ENCODE data around the gene ZNF213.

Gene ZNF213

GRCh38 chr16:3148256-3149192, 13.7 kb downstream of the ZNF213 start:
- Mint-ChIP-seq H3K4me1 (peaks cover 37% of the 10 kb centered on the region), H3K27ac (ENCODE audit: low read depth) (peak overlapping the region; percentile 100), H3K27me3 (no peaks in the 10 kb centered on the region), H3K9me3 (no peaks in the 10 kb centered on the region), H3K36me3 (ENCODE audit: insufficient read depth) (peaks cover 36% of the 10 kb centered on the region), H3K4me3 (peak overlapping the region; percentile 88)
- no peak for ATAC-seq (replicated peaks; ENCODE audit: extremely low read depth, poor library complexity, severe bottlenecking)
- DNase-seq (ENCODE audit: low spot score in 2 of 2), result no peak

DNA sequence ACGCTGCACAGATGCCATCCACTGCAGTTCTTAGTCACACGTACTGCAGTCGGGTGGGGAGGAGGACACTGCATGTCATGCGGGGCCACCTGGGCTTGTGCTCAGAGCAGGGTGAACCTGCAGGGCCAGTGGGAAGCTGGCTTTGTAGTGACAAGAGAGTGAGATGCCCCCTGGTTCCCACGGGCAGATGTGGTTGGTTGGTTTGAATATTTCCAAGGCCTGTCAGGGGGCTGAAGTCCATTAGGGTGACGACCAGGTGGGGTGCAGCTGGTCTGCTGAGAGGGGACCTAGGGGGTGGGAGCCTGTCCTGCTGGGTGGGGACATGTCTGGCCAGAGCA, 14.3 kb downstream of the ZNF213 start:
- Mint-ChIP-seq H3K4me1 (peaks cover 37% of the 10 kb centered on the region), H3K27me3 (no peaks in the 10 kb centered on the region), H3K9me3 (peaks cover 3% of the 10 kb centered on the region), H3K36me3 (ENCODE audit: insufficient read depth) (peaks cover 40% of the 10 kb centered on the region), H3K27ac (ENCODE audit: low read depth) (peak overlapping the region; percentile 100), H3K4me3 (peak overlapping the region; percentile 88)
- ATAC-seq (replicated peaks; ENCODE audit: extremely low read depth, poor library complexity, severe bottlenecking) (no peak), DNase-seq (ENCODE audit: low spot score in 2 of 2) (no peak)

- Mint-ChIP-seq H3K9me3 (peaks cover 6% of the 10 kb centered on the region), H3K36me3 (ENCODE audit: insufficient read depth) (peaks cover 43% of the 10 kb centered on the region), H3K4me3 (peak overlapping the region; percentile 88), H3K27ac (ENCODE audit: low read depth) (peak overlapping the region; percentile 100), H3K4me1 (peaks cover 36% of the 10 kb centered on the region), H3K27me3 (no peaks in the 10 kb centered on the region)
- ATAC-seq (replicated peaks; ENCODE audit: extremely low read depth, poor library complexity, severe bottlenecking), result peak; percentile 18
- DNase-seq (ENCODE audit: low spot score in 2 of 2), result peak in 1 of 2 donors; percentile 27
Measured at GRCh38 chr16:3149630-3150345, 15.0 kb downstream of the ZNF213 start.

- DNase-seq (ENCODE audit: low spot score in 2 of 2) (peak; percentile 97 to 100), ATAC-seq (replicated peaks; ENCODE audit: extremely low read depth, poor library complexity, severe bottlenecking) (peak; percentile 78)
- Mint-ChIP-seq H3K27me3 (no peaks in the 10 kb centered on the region), H3K4me1 (peaks cover 30% of the 10 kb centered on the region), H3K36me3 (ENCODE audit: insufficient read depth) (peaks cover 44% of the 10 kb centered on the region), H3K9me3 (peaks cover 6% of the 10 kb centered on the region), H3K4me3 (peak overlapping the region; percentile 88), H3K27ac (ENCODE audit: low read depth) (peak overlapping the region; percentile 100)
Measured at GRCh38 chr16:3150346-3151218, 15.8 kb downstream of the ZNF213 start.

DNA sequence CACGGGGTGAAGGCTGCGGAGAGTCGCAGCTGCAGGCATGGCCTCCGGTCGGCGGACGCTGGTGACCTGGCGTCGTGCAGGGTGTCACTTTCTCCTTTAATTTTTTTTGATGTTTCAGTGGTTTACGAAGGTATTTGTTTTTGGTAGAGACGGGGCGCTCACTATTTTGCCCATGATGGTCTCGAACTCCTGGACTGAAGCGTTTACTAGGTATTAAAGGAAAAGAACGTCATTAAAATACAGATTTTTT, 17.1 kb downstream of the ZNF213 start:
- DNase-seq (ENCODE audit: low spot score in 2 of 2) (peak in 1 of 2 donors; percentile 31), ATAC-seq (replicated peaks; ENCODE audit: extremely low read depth, poor library complexity, severe bottlenecking) (no peak)
- peaks cover 6% of the 10 kb centered on the region for H3K9me3 Mint-ChIP-seq
- peak overlapping the region; percentile 88 for H3K4me3 Mint-ChIP-seq
- H3K27ac Mint-ChIP-seq (ENCODE audit: low read depth), result peak overlapping the region; percentile 100
- peaks cover 50% of the 10 kb centered on the region for H3K36me3 Mint-ChIP-seq (ENCODE audit: insufficient read depth)
- H3K27me3 Mint-ChIP-seq, result no peaks in the 10 kb centered on the region
- H3K4me1 Mint-ChIP-seq, result peaks cover 30% of the 10 kb centered on the region

GRCh38 chr16:3152277-3152990, 17.6 kb downstream of the ZNF213 start:
- H3K27ac Mint-ChIP-seq (ENCODE audit: low read depth), result peak overlapping the region; percentile 100
- peak overlapping the region; percentile 88 for H3K4me3 Mint-ChIP-seq
- no peaks in the 10 kb centered on the region for H3K27me3 Mint-ChIP-seq
- peaks cover 6% of the 10 kb centered on the region for H3K9me3 Mint-ChIP-seq
- H3K4me1 Mint-ChIP-seq, result peaks cover 34% of the 10 kb centered on the region
- DNase-seq (ENCODE audit: low spot score in 2 of 2) (peak; percentile 62 to 75), ATAC-seq (replicated peaks; ENCODE audit: extremely low read depth, poor library complexity, severe bottlenecking) (no peak)
- peaks cover 54% of the 10 kb centered on the region for H3K36me3 Mint-ChIP-seq (ENCODE audit: insufficient read depth)

DNA sequence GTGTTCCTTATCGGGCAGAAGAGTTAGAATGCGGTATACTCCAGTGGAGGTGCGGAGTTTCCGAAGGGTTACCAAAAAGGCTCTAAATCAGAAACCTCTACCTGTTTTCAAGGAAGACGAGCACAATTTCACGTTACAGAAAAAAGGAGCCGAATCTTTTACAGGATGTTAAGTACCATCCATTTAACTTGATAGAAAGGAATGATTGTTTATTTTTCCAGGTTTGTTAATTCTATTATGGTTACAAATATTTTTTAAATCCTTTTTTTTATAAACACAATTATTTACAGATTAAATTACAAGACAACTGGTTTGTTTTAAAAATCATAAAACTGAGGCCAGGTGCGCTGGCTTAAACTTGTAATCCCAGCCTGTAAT, 18.2 kb downstream of the ZNF213 start:
- no peak for ATAC-seq (replicated peaks; ENCODE audit: extremely low read depth, poor library complexity, severe bottlenecking)
- peaks cover 6% of the 10 kb centered on the region for H3K9me3 Mint-ChIP-seq
- no peak for DNase-seq (ENCODE audit: low spot score in 2 of 2)
- peaks cover 60% of the 10 kb centered on the region for H3K36me3 Mint-ChIP-seq (ENCODE audit: insufficient read depth)
- peaks cover 40% of the 10 kb centered on the region for H3K4me1 Mint-ChIP-seq
- peak overlapping the region; percentile 100 for H3K27ac Mint-ChIP-seq (ENCODE audit: low read depth)
- H3K27me3 Mint-ChIP-seq, result no peaks in the 10 kb centered on the region
- peak overlapping the region; percentile 88 for H3K4me3 Mint-ChIP-seq

DNA sequence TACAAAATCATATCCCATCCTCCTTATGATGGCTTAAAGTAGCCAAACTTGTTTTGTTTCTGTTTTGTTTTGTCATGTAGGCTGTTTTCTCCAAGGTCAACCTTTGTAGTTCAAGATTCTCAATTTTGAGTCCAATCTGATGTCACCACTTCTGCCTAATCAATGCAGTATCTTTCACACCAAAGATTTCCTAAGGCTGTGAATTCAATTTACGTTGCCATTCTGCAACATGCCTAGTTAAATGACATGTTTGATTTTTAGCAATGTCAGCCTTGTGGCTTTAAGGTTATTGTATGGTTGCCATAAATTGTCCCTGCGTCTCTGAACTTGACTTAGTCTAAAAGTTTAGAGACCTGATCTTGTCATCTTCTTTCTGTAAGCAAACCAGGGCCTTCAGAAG, 20.4 kb downstream of the ZNF213 start:
- no peaks in the 10 kb centered on the region for H3K27me3 Mint-ChIP-seq
- H3K27ac Mint-ChIP-seq (ENCODE audit: low read depth), result no peak overlapping the region
- H3K9me3 Mint-ChIP-seq, result peaks cover 6% of the 10 kb centered on the region
- DNase-seq (ENCODE audit: low spot score in 2 of 2) (no peak), ATAC-seq (replicated peaks; ENCODE audit: extremely low read depth, poor library complexity, severe bottlenecking) (no peak)
- no peak overlapping the region for H3K4me3 Mint-ChIP-seq
- peaks cover 46% of the 10 kb centered on the region for H3K4me1 Mint-ChIP-seq
- H3K36me3 Mint-ChIP-seq (ENCODE audit: insufficient read depth), result peaks cover 70% of the 10 kb centered on the region

- ATAC-seq (replicated peaks; ENCODE audit: extremely low read depth, poor library complexity, severe bottlenecking) (no peak), DNase-seq (ENCODE audit: low spot score in 2 of 2) (no peak)
- Mint-ChIP-seq H3K4me1 (peaks cover 38% of the 10 kb centered on the region), H3K27ac (ENCODE audit: low read depth) (no peak overlapping the region), H3K27me3 (no peaks in the 10 kb centered on the region), H3K9me3 (peaks cover 6% of the 10 kb centered on the region), H3K4me3 (no peak overlapping the region), H3K36me3 (ENCODE audit: insufficient read depth) (peaks cover 65% of the 10 kb centered on the region)
Measured at GRCh38 chr16:3155972-3156371, 21.1 kb downstream of the ZNF213 start.

DNA sequence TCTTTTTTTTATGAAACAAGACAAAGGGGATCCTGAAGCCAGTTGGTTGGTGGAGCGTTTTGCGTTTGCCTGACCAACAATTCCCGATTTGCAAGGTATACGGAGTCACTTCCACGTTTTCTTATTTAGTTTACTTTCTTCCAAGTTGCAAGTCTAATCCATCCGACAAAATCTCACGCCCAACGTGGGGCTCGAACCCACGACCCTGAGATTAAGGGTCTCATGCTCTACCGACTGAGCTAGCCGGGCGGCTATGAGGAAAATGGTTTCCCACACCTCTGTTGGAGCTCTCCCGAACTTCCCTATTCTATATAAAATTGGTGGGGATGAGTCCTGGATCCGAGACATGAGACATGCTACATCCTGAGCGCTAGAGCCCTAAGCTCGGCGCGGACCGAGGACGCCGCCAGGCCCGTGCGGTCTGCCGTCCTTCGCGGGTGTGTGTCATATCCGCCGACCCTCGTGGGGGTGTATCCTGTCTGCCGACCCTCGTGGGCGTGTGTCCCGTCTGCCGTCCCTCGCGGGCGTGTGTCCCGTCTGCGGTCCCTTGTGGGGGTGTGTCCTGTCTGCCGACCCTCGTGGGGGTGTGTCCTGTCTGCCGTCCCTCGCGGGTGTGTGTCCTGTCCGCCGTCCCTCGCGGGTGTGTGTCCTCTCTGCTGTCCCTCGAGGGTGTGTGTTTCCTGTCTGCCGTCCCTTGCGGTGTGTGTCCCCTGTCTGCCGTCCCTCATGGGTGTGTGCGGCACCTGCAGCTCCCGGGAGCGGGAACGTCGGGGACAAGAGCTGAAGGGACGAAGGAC, 22.6 kb downstream of the ZNF213 start:
- Mint-ChIP-seq H3K27me3 (no peaks in the 10 kb centered on the region), H3K27ac (ENCODE audit: low read depth) (peak overlapping the region; percentile 100), H3K9me3 (peaks cover 6% of the 10 kb centered on the region), H3K36me3 (ENCODE audit: insufficient read depth) (peaks cover 57% of the 10 kb centered on the region), H3K4me1 (peaks cover 28% of the 10 kb centered on the region), H3K4me3 (peak overlapping the region; percentile 92)
- DNase-seq (ENCODE audit: low spot score in 2 of 2), result peak in 1 of 2 donors; percentile 49
- peak; percentile 19 for ATAC-seq (replicated peaks; ENCODE audit: extremely low read depth, poor library complexity, severe bottlenecking)

DNA sequence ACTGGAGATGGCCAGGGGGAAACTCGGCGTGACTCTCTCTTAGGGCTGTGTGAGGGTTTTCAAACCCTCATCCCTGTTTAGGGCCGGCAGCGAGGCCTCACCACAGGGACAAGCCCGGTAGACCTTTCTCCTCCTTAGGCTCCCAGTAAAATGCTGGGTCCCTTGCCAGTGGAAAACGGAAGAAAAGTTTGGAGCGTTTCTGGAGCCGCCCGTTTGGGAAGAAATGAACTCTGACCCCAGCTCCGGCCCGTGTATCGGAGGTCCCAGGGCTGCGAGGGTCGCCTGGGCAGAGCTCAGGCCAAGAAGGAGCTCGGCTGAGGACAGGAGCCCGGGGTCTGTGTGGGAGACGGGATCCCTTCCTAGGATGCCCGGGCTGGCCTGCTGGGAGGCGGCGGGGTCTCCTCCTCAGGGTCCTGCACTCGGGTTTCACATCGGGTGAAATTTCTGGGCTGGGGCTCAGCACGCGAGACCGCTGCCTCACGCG, 23.2 kb downstream of the ZNF213 start:
- Mint-ChIP-seq H3K36me3 (ENCODE audit: insufficient read depth) (peaks cover 51% of the 10 kb centered on the region), H3K4me3 (peak overlapping the region; percentile 92), H3K9me3 (peaks cover 6% of the 10 kb centered on the region), H3K27ac (ENCODE audit: low read depth) (peak overlapping the region; percentile 100), H3K27me3 (no peaks in the 10 kb centered on the region), H3K4me1 (peaks cover 23% of the 10 kb centered on the region)
- DNase-seq (ENCODE audit: low spot score in 2 of 2) (no peak), ATAC-seq (replicated peaks; ENCODE audit: extremely low read depth, poor library complexity, severe bottlenecking) (peak; percentile 1)
